HepG2 (cell line): ENCODE measurements around the gene DLEC1.
"Not testable (repeated sequence)": the region's sequence is repeated elsewhere in the genome, so short reads cannot be mapped to it uniquely, and the experiment has no call there.

Experiments used
- ARNTL ChIP-seq: sonication (generic); formaldehyde crosslinking; IDR thresholded peaks from 2 replicates; pipeline ENCODE4 v1.4.0; 2020; ENCODE audit warnings: mild to moderate bottlenecking, missing genetic modification reagents
- SRSF1 ChIP-seq: fragments of 200-400 bp; formaldehyde crosslinking; optimal IDR thresholded peaks from 2 replicates; pipeline ENCODE3; 2017; ENCODE audit warnings: mild to moderate bottlenecking, low read depth, low read length, moderate library complexity

- TF ChIP-seq SRSF1; ARNTL (CRISPR knock-in tag): not testable (repeated sequence)
These were observed 48.3 kb downstream of the DLEC1 start for GRCh38 chr3:38087278-38087677.
